Activated naive CD4-positive, alpha-beta T cell treated with anti-CD3 and anti-CD28 coated beads, Interleukin-2, amount 50 U/mL, for 72 hours (primary cell): ENCODE data around the gene GRID1. TPM values are rescaled to one million over a fixed set of nuclear protein-coding genes. Genes with fewer than 3 reads are reported as not detected.
A peak's percentile ranks its signal among the peaks of the same experiment; 100 is the strongest.

Experiments
- ATAC-seq, 2 donors: fragments of 150-1000 bp; cut with Tn5 transposase; 2 replicates each; pipeline ENCODE4 v1.10.0; 2021; ENCODE audit warnings: mild to moderate bottlenecking in 2 of 2, moderate library complexity in 2 of 2
- DNase-seq, 2 donors: peaks; one replicate each; pipeline ENCODE4 v3.0.0; 2021 to 2022; ENCODE audit warnings: low spot score in 2 of 2
- H3K27ac Mint-ChIP-seq, 2 donors: one replicate each; pipeline ENCODE4 v1.8.0; 2022; ENCODE audit warnings: mild to moderate bottlenecking in 2 of 2, mixed read lengths in 2 of 2
- H3K36me3 Mint-ChIP-seq, 2 donors: one replicate each; pipeline ENCODE4 v1.8.0; 2022; ENCODE audit warnings: mixed read lengths in 2 of 2
- H3K9me3 Mint-ChIP-seq, 2 donors: one replicate each; pipeline ENCODE4 v1.8.0; 2022; ENCODE audit warnings: mixed read lengths in 2 of 2
- total RNA-seq, 2 donors: library from RNA; stranded (reverse); gene quantifications; one replicate each; pipeline ENCODE4 v1.2.3, GENCODE V29; 2022

The GRID1 gene
- total RNA-seq, 2 donors from 2014 or later, result not detected

- Mint-ChIP-seq H3K27ac (no peak overlapping the region), H3K36me3 (no peaks in the 10 kb centered on the region), H3K9me3 (no peaks in the 10 kb centered on the region)
- DNase-seq (no peak), ATAC-seq (no peak)
Measured at GRCh38 chr10:86221442-86222335, 144.9 kb downstream of the GRID1 start.

DNA sequence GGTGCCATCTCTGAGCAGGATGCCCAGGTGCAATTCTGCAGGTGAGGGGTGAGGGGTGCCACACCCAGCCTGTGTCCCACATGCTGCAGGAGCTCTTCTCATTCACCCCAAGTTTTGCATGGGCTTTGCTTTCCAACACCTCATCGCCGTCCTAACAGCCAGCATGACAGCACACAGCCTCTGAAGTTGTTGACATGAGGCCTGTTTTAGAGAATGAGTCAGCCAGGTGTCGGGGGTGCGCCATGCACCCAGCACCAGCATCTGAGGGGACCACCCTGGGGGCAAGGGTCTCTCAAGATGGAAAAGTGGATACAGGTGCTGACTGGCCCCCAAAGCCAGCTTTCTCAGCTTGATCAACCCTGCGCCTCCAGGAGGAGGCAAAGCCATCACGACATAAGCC is 146.0 kb downstream of the GRID1 start:
- ATAC-seq, result no peak
- Mint-ChIP-seq H3K36me3 (no peaks in the 10 kb centered on the region), H3K9me3 (no peaks in the 10 kb centered on the region), H3K27ac (peak overlapping the region in 1 of 2 donors; percentile 8)
- DNase-seq, result no peak

- Mint-ChIP-seq H3K9me3 (no peaks in the 10 kb centered on the region), H3K27ac (no peak overlapping the region), H3K36me3 (no peaks in the 10 kb centered on the region)
- no peak for DNase-seq
- no peak for ATAC-seq
Measured at GRCh38 chr10:86219271-86219670, 147.3 kb downstream of the GRID1 start.

DNA sequence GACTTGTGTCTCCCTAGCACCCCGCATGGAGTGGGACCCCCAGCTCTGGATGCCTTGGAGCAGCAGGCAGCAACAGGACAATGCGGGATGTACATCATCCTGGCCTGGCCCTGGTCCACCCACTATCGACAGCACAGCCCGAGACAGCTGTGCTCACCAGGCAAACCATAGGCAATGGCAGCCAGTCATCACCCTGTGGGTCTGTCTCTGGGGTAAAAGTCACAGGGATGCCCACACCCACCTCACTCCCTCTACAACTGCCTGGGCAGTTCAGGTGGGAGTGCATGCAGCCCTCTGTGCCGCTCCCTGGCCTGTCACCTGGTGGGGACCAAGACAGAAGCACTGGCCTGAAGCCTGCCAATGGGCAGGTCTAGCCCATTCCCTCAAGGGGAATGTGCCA is 147.8 kb downstream of the GRID1 start:
- Mint-ChIP-seq H3K27ac (no peak overlapping the region), H3K9me3 (no peaks in the 10 kb centered on the region), H3K36me3 (no peaks in the 10 kb centered on the region)
- DNase-seq, result no peak
- no peak for ATAC-seq

GRCh38 chr10:86218160-86218559 is 148.4 kb downstream of the GRID1 start:
- ATAC-seq (no peak), DNase-seq (no peak)
- H3K36me3 Mint-ChIP-seq, result no peaks in the 10 kb centered on the region
- H3K27ac Mint-ChIP-seq, result no peak overlapping the region
- H3K9me3 Mint-ChIP-seq, result no peaks in the 10 kb centered on the region

- no peaks in the 10 kb centered on the region for H3K36me3 Mint-ChIP-seq
- DNase-seq, result no peak
- no peaks in the 10 kb centered on the region for H3K9me3 Mint-ChIP-seq
- no peak for ATAC-seq
- H3K27ac Mint-ChIP-seq, result no peak overlapping the region
Measured at GRCh38 chr10:86217371-86218080, 149.1 kb downstream of the GRID1 start.

- DNase-seq (no peak), ATAC-seq (no peak)
- no peaks in the 10 kb centered on the region for H3K36me3 Mint-ChIP-seq
- no peaks in the 10 kb centered on the region for H3K9me3 Mint-ChIP-seq
- no peak overlapping the region for H3K27ac Mint-ChIP-seq
Measured at GRCh38 chr10:86216886-86217285, 149.7 kb downstream of the GRID1 start.

DNA sequence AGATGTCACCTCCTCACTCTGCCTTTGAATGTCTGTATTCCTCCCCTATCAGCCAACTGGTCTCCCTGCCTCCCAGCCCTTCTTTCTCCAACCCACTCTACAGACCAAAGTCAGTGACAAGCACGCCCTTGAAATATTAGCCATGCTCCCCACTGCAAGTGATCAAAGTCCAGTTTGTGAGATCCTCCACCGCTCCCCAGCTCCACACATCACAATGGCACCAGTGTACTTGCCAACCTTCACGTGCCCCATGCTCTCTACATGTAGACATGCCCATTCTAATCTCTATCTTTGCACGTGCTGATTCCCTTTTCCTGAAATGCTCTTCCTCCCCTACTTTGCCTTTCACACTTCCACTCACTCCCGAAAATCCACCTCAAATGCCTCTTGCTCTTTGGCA is 150.9 kb downstream of the GRID1 start:
- no peaks in the 10 kb centered on the region for H3K9me3 Mint-ChIP-seq
- H3K27ac Mint-ChIP-seq, result no peak overlapping the region
- DNase-seq, result no peak
- ATAC-seq, result no peak
- no peaks in the 10 kb centered on the region for H3K36me3 Mint-ChIP-seq

- no peak for ATAC-seq
- H3K27ac Mint-ChIP-seq, result no peak overlapping the region
- no peaks in the 10 kb centered on the region for H3K36me3 Mint-ChIP-seq
- H3K9me3 Mint-ChIP-seq, result no peaks in the 10 kb centered on the region
- DNase-seq, result no peak
Measured at GRCh38 chr10:86215046-86215445, 151.5 kb downstream of the GRID1 start.

DNA sequence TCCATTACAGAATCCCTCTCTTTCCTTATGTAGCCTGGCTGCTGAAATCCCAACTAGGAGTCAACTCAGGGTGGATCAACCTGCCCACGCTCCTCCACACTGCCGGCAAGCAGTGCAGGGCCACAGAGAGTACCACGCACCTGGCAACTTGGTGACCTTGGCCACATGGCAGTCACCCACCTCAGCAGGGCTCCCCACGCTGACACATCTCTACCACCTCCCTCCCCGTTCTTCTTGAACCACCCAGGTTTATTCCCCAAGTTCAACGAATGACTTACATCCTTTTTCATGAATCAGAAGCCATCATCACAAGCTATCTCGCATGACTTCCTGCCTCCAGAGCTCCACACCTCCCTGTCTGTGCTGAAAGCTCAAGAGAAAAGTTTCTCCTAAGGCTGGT is 153.4 kb downstream of the GRID1 start:
- Mint-ChIP-seq H3K36me3 (no peaks in the 10 kb centered on the region), H3K9me3 (no peaks in the 10 kb centered on the region), H3K27ac (no peak overlapping the region)
- DNase-seq (no peak), ATAC-seq (no peak)

GRCh38 chr10:86212391-86212700 is 154.2 kb downstream of the GRID1 start:
- no peak overlapping the region for H3K27ac Mint-ChIP-seq
- no peak for DNase-seq
- H3K9me3 Mint-ChIP-seq, result no peaks in the 10 kb centered on the region
- ATAC-seq, result no peak
- no peaks in the 10 kb centered on the region for H3K36me3 Mint-ChIP-seq

DNA sequence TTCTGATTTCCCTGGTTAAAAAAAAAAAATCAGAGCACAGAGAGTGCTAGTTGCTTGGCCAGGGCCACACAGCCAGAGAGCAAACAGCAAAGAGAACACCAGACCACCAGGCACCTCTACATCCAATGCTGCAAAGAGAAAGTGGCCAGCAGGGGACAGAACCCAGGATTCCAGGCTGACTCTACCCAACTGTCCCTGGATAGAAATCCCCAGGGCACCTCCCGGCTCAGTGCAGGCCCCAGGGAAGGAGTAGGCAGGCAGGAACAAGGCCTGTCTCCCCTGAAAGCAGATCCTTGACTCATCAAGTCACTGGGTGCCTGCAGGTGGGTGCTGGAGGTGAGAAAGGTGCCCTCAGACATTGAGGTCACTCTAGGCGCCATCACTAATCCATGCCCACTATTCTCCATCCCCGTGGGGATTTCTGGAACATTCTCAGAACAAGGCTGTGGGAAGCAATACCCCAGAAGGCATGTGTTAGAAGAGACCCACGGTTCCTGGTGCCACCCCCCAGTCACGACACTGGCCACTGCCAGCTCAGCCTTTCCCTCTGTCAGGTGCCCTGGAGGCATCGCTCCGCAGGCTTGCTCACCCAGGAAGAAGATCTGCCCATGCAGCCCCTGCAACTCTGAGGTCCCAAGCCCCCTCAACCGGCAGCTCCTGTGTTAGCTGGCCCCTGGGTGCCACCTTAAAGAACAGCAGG is 154.8 kb downstream of the GRID1 start:
- Mint-ChIP-seq H3K27ac (no peak overlapping the region), H3K36me3 (no peaks in the 10 kb centered on the region), H3K9me3 (no peaks in the 10 kb centered on the region)
- ATAC-seq (no peak), DNase-seq (no peak)

- ATAC-seq, result no peak
- Mint-ChIP-seq H3K27ac (no peak overlapping the region), H3K36me3 (no peaks in the 10 kb centered on the region), H3K9me3 (no peaks in the 10 kb centered on the region)
- DNase-seq, result no peak
Measured at GRCh38 chr10:86210416-86210815, 156.2 kb downstream of the GRID1 start.

- H3K9me3 Mint-ChIP-seq, result no peaks in the 10 kb centered on the region
- DNase-seq, result no peak
- no peak for ATAC-seq
- no peaks in the 10 kb centered on the region for H3K36me3 Mint-ChIP-seq
- no peak overlapping the region for H3K27ac Mint-ChIP-seq
Measured at GRCh38 chr10:86209726-86210125, 156.9 kb downstream of the GRID1 start.

- H3K27ac Mint-ChIP-seq, result no peak overlapping the region
- H3K36me3 Mint-ChIP-seq, result no peaks in the 10 kb centered on the region
- no peaks in the 10 kb centered on the region for H3K9me3 Mint-ChIP-seq
- DNase-seq (no peak), ATAC-seq (no peak)
Measured at GRCh38 chr10:86207226-86207625, 159.4 kb downstream of the GRID1 start.

DNA sequence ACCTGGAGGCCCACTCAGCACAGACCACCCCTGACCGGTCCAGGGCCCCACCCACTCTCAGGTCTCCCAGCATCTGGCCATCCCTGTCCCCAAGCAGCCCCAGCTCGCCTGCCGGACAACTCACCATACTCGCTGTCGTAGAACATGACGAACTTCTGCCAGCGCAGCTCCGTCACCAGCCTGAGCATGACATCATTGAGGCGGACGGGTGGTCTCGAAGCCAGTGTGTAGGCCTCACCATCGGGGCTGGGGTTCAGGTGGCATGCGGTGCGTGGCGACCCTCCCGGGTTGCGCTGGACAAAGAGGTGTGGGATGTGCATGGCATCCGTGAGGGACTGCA is 160.4 kb downstream of the GRID1 start:
- Mint-ChIP-seq H3K9me3 (no peaks in the 10 kb centered on the region), H3K27ac (peak overlapping the region in 1 of 2 donors; percentile 57), H3K36me3 (no peaks in the 10 kb centered on the region)
- DNase-seq (no peak), ATAC-seq (no peak)

DNA sequence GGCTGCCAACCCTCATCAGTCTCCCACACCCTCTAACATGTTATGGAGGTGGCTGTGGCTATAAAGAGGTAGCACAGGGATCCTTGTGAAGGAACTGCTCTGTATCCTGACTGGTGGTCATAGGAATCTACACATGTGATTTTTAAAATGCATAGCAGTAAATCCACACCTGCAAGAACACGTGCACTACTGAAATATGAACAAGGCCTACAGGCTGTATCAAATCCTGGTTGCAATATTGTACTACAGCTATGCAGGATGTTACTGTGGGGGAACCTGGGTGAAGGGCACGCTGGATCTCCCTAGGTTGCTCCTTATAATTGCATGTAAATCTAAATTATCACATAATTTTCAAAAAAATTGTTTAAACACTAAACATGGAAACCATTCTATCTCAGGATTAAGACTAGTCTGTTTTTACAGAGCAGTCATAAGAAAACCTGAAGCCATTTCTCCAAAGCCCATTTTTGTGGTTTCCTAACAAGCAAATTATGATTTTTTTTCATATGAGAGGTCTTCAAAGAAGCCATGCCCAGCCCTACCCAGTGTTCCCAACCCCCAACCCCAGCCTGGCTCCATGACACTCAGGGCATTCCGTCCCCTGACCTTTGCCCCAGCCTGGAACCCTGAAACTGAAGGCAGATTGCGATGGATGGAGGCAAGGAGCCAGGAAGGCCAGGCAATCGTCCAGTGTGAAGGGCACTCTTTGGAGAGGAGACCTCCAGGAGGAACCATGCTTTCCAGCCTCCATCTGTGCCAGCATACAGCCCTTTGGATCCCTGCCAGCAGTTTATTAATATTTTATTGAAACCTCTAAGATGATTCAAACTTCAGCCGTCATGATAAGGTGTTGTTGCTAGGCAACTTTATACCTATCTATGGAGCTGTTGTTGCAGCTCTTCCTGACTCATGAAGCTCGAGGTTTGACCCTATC is 161.0 kb downstream of the GRID1 start:
- no peak for ATAC-seq
- no peak for DNase-seq
- Mint-ChIP-seq H3K27ac (no peak overlapping the region), H3K36me3 (no peaks in the 10 kb centered on the region), H3K9me3 (no peaks in the 10 kb centered on the region)
